AG09319 (cell line): ENCODE measurements around the gene THOC2.

ENCODE experiments used
- DNase-seq: peaks from one replicate; pipeline ENCODE4 v3.0.0-alpha.2; 2010; ENCODE audit warnings: low read depth; ENCODE audit errors: extremely low read depth
- CTCF ChIP-seq: IDR thresholded peaks from 2 replicates; pipeline ENCODE4 v1.5.1; 2011; ENCODE audit warnings: low read depth, mild to moderate bottlenecking, inconsistent platforms, low read length, moderate library complexity

Gene THOC2

GRCh38 chrX:123704781-123705180 is 28.1 kb downstream of the THOC2 start:
- no peak for DNase-seq
- no peak for TF ChIP-seq CTCF

- no peak for DNase-seq
- no peak for TF ChIP-seq CTCF
These were observed 33.8 kb downstream of the THOC2 start for GRCh38 chrX:123698979-123699520.

- no peak for DNase-seq
- TF ChIP-seq CTCF = no peak
These were observed 36.5 kb downstream of the THOC2 start for GRCh38 chrX:123696334-123696733.

GRCh38 chrX:123695242-123695641 is 37.6 kb downstream of the THOC2 start:
- DNase-seq = no peak
- no peak for TF ChIP-seq CTCF

- TF ChIP-seq CTCF = no peak
- DNase-seq = no peak
These were observed 41.1 kb downstream of the THOC2 start for GRCh38 chrX:123691776-123692175.

GRCh38 chrX:123688524-123688923 is 44.3 kb downstream of the THOC2 start:
- no peak for DNase-seq
- TF ChIP-seq CTCF = no peak

- DNase-seq = no peak
- no peak for TF ChIP-seq CTCF
These were observed 47.6 kb downstream of the THOC2 start for GRCh38 chrX:123685232-123685631.
